ENCODE measurements around the gene CDHR2. TPM values are rescaled to one million over a fixed set of nuclear protein-coding genes. Genes with fewer than 3 reads are reported as not detected.

CDHR2 gene
- total and polyA plus RNA-seq, 2 of the 13 experiments (the other 11 are each of a cell fraction or from before 2014, with no cell fraction given): 17.9 to 20.9 TPM

GRCh38 chr5:176547802-176548201 is 1.3 kb upstream of the CDHR2 start (continued):
- no peak for TF ChIP-seq PAXIP1 (CRISPR knock-in tag; conservative IDR thresholded peaks at IDR 0.05)
- no peak for TF ChIP-seq ZNF562 (CRISPR knock-in tag; IDR thresholded peaks at IDR 0.05; ENCODE audit: borderline replicate concordance)
- TF ChIP-seq NKX3-1 (CRISPR knock-in tag; IDR thresholded peaks at IDR 0.05): no peak
- TF ChIP-seq HOXD1 (CRISPR knock-in tag; IDR thresholded peaks at IDR 0.05): no peak
- TF ChIP-seq HNRNPLL (IDR thresholded peaks at IDR 0.05; ENCODE audit: low read depth, low read length, poor library complexity, severe bottlenecking): no peak
- TF ChIP-seq ZSCAN12 (CRISPR knock-in tag; IDR thresholded peaks at IDR 0.05): no peak
- TF ChIP-seq CREM (IDR thresholded peaks at IDR 0.05): peak; percentile 44; the same call in 1 of the 2 replicates
- no peak for TF ChIP-seq CREM (CRISPR knock-in tag; IDR thresholded peaks at IDR 0.05)
- no peak for TF ChIP-seq NFRKB (IDR thresholded peaks at IDR 0.05)
- TF ChIP-seq ARHGAP35 (CRISPR knock-in tag; IDR thresholded peaks at IDR 0.05; ENCODE audit: borderline replicate concordance): no peak
- 0 out of 4 replicates have a peak, but pooled peaks of 1 of the 2 experiments have one; percentile 50 for TF ChIP-seq KLF16 (CRISPR knock-in tag; IDR thresholded peaks at IDR 0.05)
- TF ChIP-seq JUN (CRISPR knock-in tag; IDR thresholded peaks at IDR 0.05): no peak
- no peak for TF ChIP-seq ZC3H4 (CRISPR knock-in tag; IDR thresholded peaks at IDR 0.05; ENCODE audit: borderline replicate concordance)
- TF ChIP-seq ZNF333 (CRISPR knock-in tag; IDR thresholded peaks at IDR 0.05; ENCODE audit: borderline replicate concordance): no peak
- TF ChIP-seq ZNF296 (CRISPR knock-in tag; conservative IDR thresholded peaks at IDR 0.05): no peak
- TF ChIP-seq CSRNP1 (CRISPR knock-in tag; IDR thresholded peaks at IDR 0.05): no peak
- TF ChIP-seq ZNF607 (CRISPR knock-in tag; IDR thresholded peaks at IDR 0.05; ENCODE audit: borderline replicate concordance): no peak
- TF ChIP-seq SAFB2 (CRISPR knock-in tag; IDR thresholded peaks at IDR 0.05; ENCODE audit: borderline replicate concordance, low read depth): no peak
- TF ChIP-seq, protein P1, sequence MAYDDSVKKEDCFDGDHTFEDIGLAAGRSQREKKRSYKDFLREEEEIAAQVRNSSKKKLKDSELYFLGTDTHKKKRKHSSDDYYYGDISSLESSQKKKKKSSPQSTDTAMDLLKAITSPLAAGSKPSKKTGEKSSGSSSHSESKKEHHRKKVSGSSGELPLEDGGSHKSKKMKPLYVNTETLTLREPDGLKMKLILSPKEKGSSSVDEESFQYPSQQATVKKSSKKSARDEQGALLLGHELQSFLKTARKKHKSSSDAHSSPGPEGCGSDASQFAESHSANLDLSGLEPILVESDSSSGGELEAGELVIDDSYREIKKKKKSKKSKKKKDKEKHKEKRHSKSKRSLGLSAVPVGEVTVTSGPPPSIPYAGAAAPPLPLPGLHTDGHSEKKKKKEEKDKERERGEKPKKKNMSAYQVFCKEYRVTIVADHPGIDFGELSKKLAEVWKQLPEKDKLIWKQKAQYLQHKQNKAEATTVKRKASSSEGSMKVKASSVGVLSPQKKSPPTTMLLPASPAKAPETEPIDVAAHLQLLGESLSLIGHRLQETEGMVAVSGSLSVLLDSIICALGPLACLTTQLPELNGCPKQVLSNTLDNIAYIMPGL (CRISPR knock-in tag; IDR thresholded peaks at IDR 0.05; ENCODE audit: borderline replicate concordance in 1 of 2, low read depth in 1 of 2): no peak
- TF ChIP-seq MTA1 (CRISPR knock-in tag; IDR thresholded peaks at IDR 0.05; ENCODE audit: borderline replicate concordance): no peak
- no peak for TF ChIP-seq ISL2 (CRISPR knock-in tag; IDR thresholded peaks at IDR 0.05)
- no peak for TF ChIP-seq ZNF576 (CRISPR knock-in tag; IDR thresholded peaks at IDR 0.05)
- TF ChIP-seq CBX5 (CRISPR knock-in tag; IDR thresholded peaks at IDR 0.05; ENCODE audit: borderline replicate concordance): no peak
- no peak for TF ChIP-seq MIER2 (CRISPR knock-in tag; IDR thresholded peaks at IDR 0.05)
- no peak for TF ChIP-seq ETV6 (CRISPR knock-in tag; conservative IDR thresholded peaks at IDR 0.05)
- no peak for TF ChIP-seq KMT2A (CRISPR knock-in tag; IDR thresholded peaks at IDR 0.05)

All from HepG2 (cell line).